Measurements from ENCODE around the gene NEXN.
"Not testable (repeated sequence)": the region's sequence is repeated elsewhere in the genome, so short reads cannot be mapped to it uniquely, and the experiment has no call there.

Gene NEXN

GRCh38 chr1:77958391-77958790 is 70.0 kb downstream of the NEXN start:
- CTCF ChIA-PET, result no interaction called here
- no peak overlapping the region for H3K27ac Mint-ChIP-seq
- H3K4me1 Mint-ChIP-seq, result no peaks in the 10 kb centered on the region
- H3K9me3 Mint-ChIP-seq, result no peaks in the 10 kb centered on the region
- H3K36me3 Mint-ChIP-seq, result peaks cover 67% of the 10 kb centered on the region
- H3K27me3 Mint-ChIP-seq, result no peaks in the 10 kb centered on the region
- DNase-seq, result no peak
- no peak overlapping the region for H3K4me3 Mint-ChIP-seq

DNA sequence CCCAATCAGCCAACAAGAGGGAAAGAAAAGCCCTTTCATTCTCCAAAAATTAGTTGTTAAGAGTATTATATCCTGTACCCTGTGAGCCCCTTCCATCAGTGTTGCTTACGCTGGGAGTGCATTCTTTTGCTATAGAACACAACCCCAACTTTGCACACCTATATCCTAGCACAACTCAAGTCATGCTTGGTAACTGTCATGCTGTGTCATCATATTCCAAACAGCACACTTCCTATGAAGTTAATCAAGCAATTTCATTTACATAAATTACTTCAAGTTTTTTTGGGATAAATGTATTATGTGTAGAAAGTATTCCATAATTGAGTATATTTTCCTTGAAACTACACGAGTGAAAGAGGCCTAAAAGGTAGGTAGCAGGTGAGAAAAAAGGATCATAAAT is 70.4 kb downstream of the NEXN start:
- CTCF ChIA-PET, result no interaction called here
- Mint-ChIP-seq H3K36me3 (peaks cover 68% of the 10 kb centered on the region), H3K27ac (peak overlapping the region; percentile 12), H3K27me3 (no peaks in the 10 kb centered on the region), H3K9me3 (no peaks in the 10 kb centered on the region), H3K4me3 (no peak overlapping the region), H3K4me1 (no peaks in the 10 kb centered on the region)
- no peak for DNase-seq

- H3K27ac Mint-ChIP-seq, result no peak overlapping the region
- peaks cover 5% of the 10 kb centered on the region for H3K4me1 Mint-ChIP-seq
- CTCF ChIA-PET, result no interaction called here
- H3K4me3 Mint-ChIP-seq, result no peak overlapping the region
- DNase-seq, result no peak
- no peaks in the 10 kb centered on the region for H3K27me3 Mint-ChIP-seq
- peaks cover 72% of the 10 kb centered on the region for H3K36me3 Mint-ChIP-seq
- no peaks in the 10 kb centered on the region for H3K9me3 Mint-ChIP-seq
These were observed 73.0 kb downstream of the NEXN start for GRCh38 chr1:77961392-77961791.

DNA sequence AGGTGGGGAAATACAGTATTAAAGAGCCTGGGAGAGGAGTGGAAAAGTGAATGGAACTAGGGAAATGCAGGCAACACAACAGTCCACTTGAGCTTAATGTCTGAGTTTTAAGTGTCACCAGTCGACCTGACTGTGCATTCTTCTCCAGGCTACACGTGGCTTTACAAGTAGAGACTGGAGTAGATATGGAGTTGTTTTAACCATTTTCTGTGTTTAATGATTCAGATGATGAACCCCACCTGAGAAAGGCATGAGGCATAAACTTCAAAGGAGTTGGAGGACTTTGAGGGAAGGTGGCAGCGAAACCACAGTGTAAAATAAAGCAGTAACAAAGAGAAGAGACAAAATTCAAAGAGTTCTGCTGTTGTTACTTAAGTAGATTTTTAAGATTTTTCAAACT is 77.9 kb downstream of the NEXN start:
- no peaks in the 10 kb centered on the region for H3K27me3 Mint-ChIP-seq
- DNase-seq, result no peak
- H3K9me3 Mint-ChIP-seq, result no peaks in the 10 kb centered on the region
- H3K27ac Mint-ChIP-seq, result peak overlapping the region; percentile 58
- H3K4me3 Mint-ChIP-seq, result no peak overlapping the region
- CTCF ChIA-PET, result no interaction called here
- peaks cover 28% of the 10 kb centered on the region for H3K4me1 Mint-ChIP-seq
- H3K36me3 Mint-ChIP-seq, result peaks cover 59% of the 10 kb centered on the region

DNA sequence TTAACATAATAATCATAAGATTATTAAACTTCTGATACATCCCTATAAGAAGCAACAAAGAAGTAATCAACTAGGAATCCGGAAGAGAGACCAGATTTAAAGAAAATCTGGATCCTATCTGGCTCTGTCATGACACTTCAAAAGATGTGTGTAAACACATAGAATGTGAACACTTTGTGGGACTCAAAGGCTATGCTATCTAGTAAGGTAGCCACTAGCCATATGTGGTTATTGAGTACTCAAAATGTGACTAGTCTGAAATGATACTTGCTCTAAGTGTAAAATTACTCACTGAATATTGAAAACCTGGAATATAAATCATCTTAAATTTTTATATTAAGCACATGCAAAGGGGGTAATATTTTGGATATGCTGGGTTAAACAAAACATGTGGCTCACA is 81.8 kb downstream of the NEXN start:
- H3K4me3 Mint-ChIP-seq, result no peak overlapping the region
- H3K27me3 Mint-ChIP-seq, result no peaks in the 10 kb centered on the region
- no peak overlapping the region for H3K27ac Mint-ChIP-seq
- H3K9me3 Mint-ChIP-seq, result no peaks in the 10 kb centered on the region
- peaks cover 50% of the 10 kb centered on the region for H3K4me1 Mint-ChIP-seq
- DNase-seq, result no peak
- H3K36me3 Mint-ChIP-seq, result peaks cover 43% of the 10 kb centered on the region
- CTCF ChIA-PET, result no interaction called here

GRCh38 chr1:77972080-77972479 is 83.7 kb downstream of the NEXN start:
- Mint-ChIP-seq H3K36me3 (peaks cover 47% of the 10 kb centered on the region), H3K9me3 (no peaks in the 10 kb centered on the region), H3K27ac (no peak overlapping the region), H3K4me1 (peaks cover 57% of the 10 kb centered on the region), H3K4me3 (no peak overlapping the region), H3K27me3 (no peaks in the 10 kb centered on the region)
- CTCF ChIA-PET, result no interaction called here
- DNase-seq, result no peak

DNA sequence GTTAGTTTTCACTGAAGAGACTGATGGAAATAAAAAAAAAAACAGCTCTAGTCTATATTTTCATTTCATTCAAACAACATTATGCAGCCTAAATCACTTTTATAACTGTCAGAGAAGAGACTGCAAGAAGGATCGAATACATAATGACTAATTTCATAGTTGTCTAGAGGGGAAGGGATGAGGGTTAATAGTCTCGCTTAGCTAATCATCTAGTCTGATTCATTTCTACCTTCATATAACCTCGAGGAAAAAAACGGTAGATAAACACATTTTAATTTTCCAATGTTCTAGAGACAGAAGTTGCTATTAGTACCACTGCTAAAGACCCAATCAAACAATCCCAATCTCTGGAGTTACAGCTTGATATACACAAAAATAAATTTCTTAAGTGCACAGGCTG is 87.0 kb downstream of the NEXN start:
- Mint-ChIP-seq H3K27me3 (no peaks in the 10 kb centered on the region), H3K9me3 (no peaks in the 10 kb centered on the region), H3K36me3 (peaks cover 32% of the 10 kb centered on the region), H3K27ac (peak overlapping the region; percentile 37), H3K4me1 (peaks cover 48% of the 10 kb centered on the region), H3K4me3 (peak overlapping the region; percentile 72)
- CTCF ChIA-PET, result no interaction called here
- no peak for DNase-seq

DNA sequence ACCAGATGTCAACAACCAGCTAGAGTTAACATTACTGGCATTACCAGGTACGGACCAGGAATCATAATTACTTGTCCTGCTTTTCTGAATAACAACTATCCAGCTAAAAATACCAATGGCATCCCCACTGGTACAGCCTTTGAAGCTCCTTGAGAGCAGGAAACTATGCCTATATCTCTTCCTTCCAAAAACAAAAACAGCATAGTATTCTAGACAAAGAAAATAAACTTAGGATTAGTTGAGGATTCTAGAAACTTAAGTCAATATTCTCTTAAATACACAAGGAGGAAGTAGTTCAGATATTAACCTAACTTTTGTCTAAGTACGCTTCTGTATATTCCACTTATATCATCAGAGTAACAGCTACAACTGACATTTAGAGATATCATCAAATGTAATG is 87.5 kb downstream of the NEXN start:
- H3K9me3 Mint-ChIP-seq, result no peaks in the 10 kb centered on the region
- peak overlapping the region; percentile 72 for H3K4me3 Mint-ChIP-seq
- peaks cover 34% of the 10 kb centered on the region for H3K36me3 Mint-ChIP-seq
- DNase-seq, result no peak
- H3K4me1 Mint-ChIP-seq, result peaks cover 52% of the 10 kb centered on the region
- no peaks in the 10 kb centered on the region for H3K27me3 Mint-ChIP-seq
- CTCF ChIA-PET, result interaction anchor here (1.0 kb wide), 1 partner anchor 28 kb away, joined by 7 read pairs; no protein-coding TSS in a partner anchor
- peak overlapping the region; percentile 37 for H3K27ac Mint-ChIP-seq

GRCh38 chr1:77976433-77977076 is 88.1 kb downstream of the NEXN start:
- CTCF ChIA-PET, result interaction anchor here (0.6 to 1.0 kb wide), 2 partner anchors 24 to 28 kb away, joined by 3 to 7 read pairs; no protein-coding TSS in a partner anchor
- Mint-ChIP-seq H3K27me3 (no peaks in the 10 kb centered on the region), H3K9me3 (no peaks in the 10 kb centered on the region), H3K4me3 (no peak overlapping the region), H3K27ac (no peak overlapping the region), H3K4me1 (peaks cover 51% of the 10 kb centered on the region), H3K36me3 (peaks cover 30% of the 10 kb centered on the region)
- DNase-seq, result no peak

DNA sequence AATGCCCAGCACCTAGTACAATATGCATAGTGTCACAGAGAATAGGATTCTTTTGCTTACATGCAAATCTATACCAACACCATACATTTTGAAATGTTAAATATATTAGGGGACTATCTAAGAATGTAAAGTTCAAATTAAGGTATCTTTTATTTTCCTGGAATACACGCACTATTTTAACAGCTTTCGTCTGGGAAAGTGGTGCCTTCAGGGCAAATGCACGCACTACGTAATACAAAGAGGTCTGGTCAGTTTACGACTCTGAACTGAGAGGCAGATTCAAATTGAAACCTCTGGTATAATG is 89.5 kb downstream of the NEXN start:
- CTCF ChIA-PET, result interaction anchor here (1.0 to 1.6 kb wide), 3 partner anchors 13 to 27 kb away, joined by 3 to 10 read pairs (median 3); partner anchors contain the start of gene DNAJB4
- Mint-ChIP-seq H3K36me3 (peaks cover 27% of the 10 kb centered on the region), H3K4me1 (peaks cover 46% of the 10 kb centered on the region), H3K27me3 (no peaks in the 10 kb centered on the region), H3K9me3 (no peaks in the 10 kb centered on the region), H3K4me3 (no peak overlapping the region), H3K27ac (no peak overlapping the region)
- no peak for DNase-seq

DNA sequence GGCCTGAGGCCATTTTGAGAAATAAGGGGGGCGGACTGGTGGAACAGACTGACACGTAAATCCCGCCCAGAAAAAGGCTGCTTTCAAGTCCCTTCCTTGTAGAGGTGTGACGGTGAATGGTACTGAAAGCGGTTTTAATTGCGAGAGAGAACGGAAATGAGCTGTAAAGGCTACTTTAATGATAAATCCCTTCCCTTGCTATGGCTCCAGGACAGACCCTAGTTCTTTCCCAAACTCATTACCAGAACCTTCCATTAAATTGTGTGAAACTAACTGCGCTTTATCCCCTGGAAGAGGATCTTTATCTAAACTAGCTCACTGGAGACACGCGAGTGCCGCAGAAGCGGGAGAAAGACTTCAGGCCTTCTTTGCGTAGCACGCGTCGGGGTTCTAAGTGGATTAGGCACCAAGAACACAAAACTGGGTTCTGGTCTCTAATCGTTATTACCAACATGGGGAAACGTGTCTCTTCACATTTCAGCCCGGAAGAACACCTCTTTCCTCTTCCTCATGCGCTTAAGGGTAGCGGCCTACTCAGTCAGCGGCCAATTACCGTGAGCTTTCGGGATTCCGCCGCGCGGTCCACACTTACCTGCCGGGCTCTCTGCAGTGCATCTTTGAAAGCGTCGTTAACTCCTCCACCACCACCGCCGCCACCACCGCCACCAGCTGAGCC is 90.0 kb downstream of the NEXN start:
- Mint-ChIP-seq H3K4me1 (peaks cover 46% of the 10 kb centered on the region), H3K36me3 (peaks cover 27% of the 10 kb centered on the region)
- DNase-seq, result peak; percentile 87

GRCh38 chr1:77978969-77979876 is 90.8 kb downstream of the NEXN start, which contains the start of gene FUBP1:
Gene FUBP1 (minus strand): TSS chr1:77979072. CDS start chr1:77979004, 68 bp downstream.
- Mint-ChIP-seq H3K36me3 (peaks cover 31% of the 10 kb centered on the region), H3K27ac (no peak within 1 kb of the TSS), H3K27me3 (no peaks in the 10 kb centered on the region), H3K4me3 (no peak within 1 kb of the TSS), H3K4me1 (peaks cover 45% of the 10 kb centered on the region), H3K9me3 (no peaks in the 10 kb centered on the region)
- DNase-seq, result peak; percentile 97
- CTCF ChIA-PET, result interaction anchor here (1.0 to 1.6 kb wide), 4 partner anchors 15 to 25 kb away, joined by 3 to 10 read pairs (median 5); partner anchors contain the start of gene DNAJB4

More for the DNA sequence above, 90.0 kb downstream of the NEXN start:
- Mint-ChIP-seq H3K9me3 (no peaks in the 10 kb centered on the region), H3K27ac (no peak overlapping the region), H3K4me3 (no peak overlapping the region), H3K27me3 (no peaks in the 10 kb centered on the region)
- CTCF ChIA-PET, result interaction anchor here (1.0 to 1.6 kb wide), 3 partner anchors 14 to 26 kb away, joined by 3 to 10 read pairs (median 3); partner anchors contain the start of gene DNAJB4

- H3K4me1 Mint-ChIP-seq, result peaks cover 23% of the 10 kb centered on the region
- H3K27ac Mint-ChIP-seq, DNase-seq, H3K27me3 Mint-ChIP-seq, H3K4me3 Mint-ChIP-seq, H3K9me3 Mint-ChIP-seq, CTCF ChIA-PET: not testable (repeated sequence)
- H3K36me3 Mint-ChIP-seq, result peaks cover 26% of the 10 kb centered on the region
These were observed 95.0 kb downstream of the NEXN start for GRCh38 chr1:77983352-77983996.

DNA sequence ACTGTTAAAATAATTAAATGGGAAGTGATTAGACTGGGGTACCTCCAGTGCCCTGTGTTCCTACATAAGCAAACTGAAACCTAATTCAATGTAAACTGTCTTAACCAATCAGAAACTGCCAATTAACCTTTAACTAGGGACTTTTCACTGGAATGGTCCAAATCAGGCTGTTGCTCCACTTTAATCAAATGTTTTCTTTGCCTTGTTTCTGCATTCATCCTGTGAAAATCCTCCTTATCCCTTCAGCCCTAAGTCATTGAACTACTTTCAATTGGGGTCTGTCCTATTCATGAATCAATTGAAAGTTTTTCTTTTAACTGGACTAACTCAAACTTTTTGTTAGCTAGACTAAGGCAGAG is 95.6 kb downstream of the NEXN start:
- Mint-ChIP-seq H3K27me3 (no peaks in the 10 kb centered on the region), H3K4me1 (peaks cover 23% of the 10 kb centered on the region), H3K36me3 (peaks cover 26% of the 10 kb centered on the region), H3K9me3 (no peaks in the 10 kb centered on the region), H3K27ac (no peak overlapping the region), H3K4me3 (no peak overlapping the region)
- DNase-seq, result no peak
- CTCF ChIA-PET, result no interaction called here
